ENCODE results near the gene AADACL3. TPM values are rescaled to one million over a fixed set of nuclear protein-coding genes. Genes with fewer than 3 reads are reported as not detected.

AADACL3 gene
- total and polyA plus RNA-seq, 9 of the 15 experiments (the other 6 are each of a cell fraction or from before 2014, with no cell fraction given) = not detected

DNA sequence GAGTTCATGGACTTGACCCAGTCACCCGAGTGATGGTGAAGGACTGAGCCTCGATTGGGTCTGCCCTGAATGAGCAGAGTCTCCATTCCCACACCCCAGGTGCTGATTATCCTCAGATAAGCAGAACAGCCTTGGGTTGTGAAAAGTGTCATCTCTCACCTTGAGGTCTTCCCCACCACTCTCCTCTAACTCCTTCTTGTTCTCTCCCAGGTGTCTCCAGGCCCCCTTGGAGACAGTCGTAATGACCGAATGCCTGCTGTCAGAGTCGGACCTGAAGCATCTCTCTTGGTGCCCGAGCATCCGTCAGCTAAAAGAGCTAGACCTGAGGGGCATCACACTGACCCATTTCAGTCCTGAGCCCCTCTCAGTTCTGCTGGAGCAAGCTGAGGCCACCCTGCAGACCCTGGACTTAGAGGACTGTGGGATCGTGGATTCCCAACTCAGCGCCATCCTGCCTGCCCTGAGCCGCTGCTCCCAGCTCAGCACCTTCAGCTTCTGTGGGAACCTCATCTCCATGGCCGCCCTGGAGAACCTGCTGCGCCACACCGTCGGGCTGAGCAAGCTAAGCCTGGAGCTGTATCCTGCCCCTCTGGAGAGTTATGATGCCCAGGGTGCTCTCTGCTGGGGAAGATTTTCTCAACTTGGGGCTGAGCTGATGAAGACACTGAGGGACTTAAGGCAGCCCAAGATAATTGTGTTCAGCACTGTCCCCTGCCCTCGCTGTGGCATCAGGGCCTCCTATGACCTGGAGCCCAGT is 61.1 kb downstream of the AADACL3 start:
- no peak overlapping the region for H3K27ac ChIP-seq (ENCODE audit: extremely low read depth, low read depth, low read length)
- in situ Hi-C loops (cut with MboI) = loop anchor here (10.0 kb wide), 1 partner anchor 462 kb away; no protein-coding TSS in a partner anchor
- intact Hi-C loops (cut with micrococcal nuclease) = loop anchor here (10.0 kb wide), 3 partner anchors 112 to 652 kb away; no protein-coding TSS in a partner anchor
- no peak overlapping the region for H3K4me3 ChIP-seq
- no peaks in the 10 kb centered on the region for H3K9me3 ChIP-seq (replicated peaks; ENCODE audit: control insufficient read depth, insufficient read depth, low read depth, low read length)
- no peak overlapping the region; a peak in 1 of 4 replicates for H3K9ac ChIP-seq (ENCODE audit: insufficient read depth in 1 of 2, low read depth in 2 of 2, low read length in 2 of 2)
- no peaks in the 10 kb centered on the region for H3K79me2 ChIP-seq (ENCODE audit: control insufficient read depth, insufficient read depth, low read length)
- FAIRE-seq = no peak
- H3K27me3 ChIP-seq (ENCODE audit: control insufficient read depth in 2 of 2, insufficient read depth in 2 of 2, low read length in 2 of 2) = peaks cover 15 to 47% of the 10 kb centered on the region in 2 experiments; a peak in 4 of 5 replicates
- H3K36me3 ChIP-seq (ENCODE audit: control insufficient read depth, insufficient read depth, low read length) = no peaks in the 10 kb centered on the region
- ChIA-PET CTCF (ENCODE audit: low intra/inter-chr PET ratio) (interaction anchor here (0.6 kb wide), 1 partner anchor 464 kb away, joined by 3 read pairs; no protein-coding TSS in a partner anchor), POLR2A (interaction anchor here (0.6 to 1.7 kb wide), 3 partner anchors 14 to 393 kb away, joined by 3 to 6 read pairs (median 4); no protein-coding TSS in a partner anchor)
- H4K20me1 ChIP-seq (replicated peaks; ENCODE audit: control insufficient read depth, insufficient read depth, low read length) = no peaks in the 10 kb centered on the region
- no peaks in the 10 kb centered on the region for H3K9me1 ChIP-seq (ENCODE audit: control insufficient read depth, insufficient read depth, low read length)
- ATAC-seq = no peak
- BruUV-seq (replicated peaks) = no TSS peak
- WGBS (ENCODE audit: insufficient coverage, low coverage, missing lambda C conversion rate) = 2% methylated on average over 15 of the region's 15 CpGs
- H2AFZ ChIP-seq (ENCODE audit: low read depth, low read length) = no peak overlapping the region
- no peak overlapping the region for H3K4me2 ChIP-seq (ENCODE audit: insufficient read depth, low read length)
- TF ChIP-seq PCBP2 (IDR thresholded peaks at IDR 0.05; ENCODE audit: low read depth, low read length, poor library complexity, severe bottlenecking) (no peak), DACH1 (IDR thresholded peaks at IDR 0.05; ENCODE audit: partially characterized antibody) (no peak), DMBX1 (CRISPR knock-in tag; IDR thresholded peaks at IDR 0.05; ENCODE audit: borderline replicate concordance) (no peak), KDM5B (IDR thresholded peaks at IDR 0.05; ENCODE audit: insufficient replicate concordance, low read depth, low read length) (no peak), LEF1 (IDR thresholded peaks at IDR 0.05) (no peak), ZEB2 (IDR thresholded peaks at IDR 0.05) (no peak), ATF1 (CRISPR knock-in tag; IDR thresholded peaks at IDR 0.05) (no peak), ATF1 (tag; IDR thresholded peaks at IDR 0.05) (no peak), POU5F1 (IDR thresholded peaks at IDR 0.05; ENCODE audit: borderline replicate concordance, low read depth, low read length, partially characterized antibody) (no peak), TCF3 (CRISPR knock-in tag; IDR thresholded peaks at IDR 0.05) (no peak), TCFL5 (CRISPR knock-in tag; conservative IDR thresholded peaks at IDR 0.05) (no peak), ESRRB (CRISPR knock-in tag; IDR thresholded peaks at IDR 0.05; ENCODE audit: borderline replicate concordance) (no peak), ZNF398 (CRISPR knock-in tag; IDR thresholded peaks at IDR 0.05) (no peak), SLC30A9 (CRISPR knock-in tag; IDR thresholded peaks at IDR 0.05) (no peak), CREBBP (IDR thresholded peaks at IDR 0.05; ENCODE audit: low read depth, low read length) (no peak)
- TF ChIP-seq, protein P1, sequence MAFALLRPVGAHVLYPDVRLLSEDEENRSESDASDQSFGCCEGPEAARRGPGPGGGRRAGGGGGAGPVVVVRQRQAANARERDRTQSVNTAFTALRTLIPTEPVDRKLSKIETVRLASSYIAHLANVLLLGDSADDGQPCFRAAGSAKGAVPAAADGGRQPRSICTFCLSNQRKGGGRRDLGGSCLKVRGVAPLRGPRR (CRISPR knock-in tag; IDR thresholded peaks at IDR 0.05) = no peak
- no peak for DNase-seq (ENCODE audit: extremely low read depth in 1 of 4, low spot score in 3 of 4)
- H3K4me1 ChIP-seq (replicated peaks in 1 of 2; ENCODE audit: control insufficient read depth in 2 of 2, insufficient read depth in 2 of 2, low read length in 2 of 2) = no peaks in the 10 kb centered on the region
